HG02642 (cell line): Measurements from ENCODE around the gene SYT6.

Experiments used
- ATAC-seq: cut with Tn5 transposase; IDR thresholded peaks from one replicate; pipeline ENCODE4 v1.9.1; 2021; ENCODE audit warnings: mild to moderate bottlenecking; ENCODE audit not compliant: unreplicated experiment, poor library complexity

SYT6 gene

GRCh38 chr1:114122941-114123618 is 30.6 kb downstream of the SYT6 start:
- ATAC-seq = no peak

- no peak for ATAC-seq
Observed at GRCh38 chr1:114118351-114118990, 35.2 kb downstream of the SYT6 start.

GRCh38 chr1:114117654-114118053 is 36.0 kb downstream of the SYT6 start:
- ATAC-seq = no peak

DNA sequence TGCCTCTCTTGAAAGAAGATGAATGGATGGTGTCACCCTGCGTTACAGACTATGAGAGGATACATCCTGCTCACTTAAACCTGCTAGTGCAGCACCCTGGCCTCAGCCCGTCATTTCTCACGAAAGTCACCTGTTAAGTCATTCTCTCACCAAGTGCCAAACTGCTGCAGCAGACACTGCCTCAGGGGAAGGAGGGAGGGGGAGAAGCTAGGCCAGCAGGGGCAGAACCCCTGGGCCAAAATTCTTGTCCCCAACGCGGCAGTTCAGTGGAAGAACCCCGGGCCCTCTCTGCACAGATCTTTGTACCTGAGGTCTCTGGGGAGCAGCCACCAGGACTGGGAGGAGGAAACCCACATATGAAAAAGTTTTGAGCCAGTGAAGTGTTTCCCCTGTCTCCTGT is 37.6 kb downstream of the SYT6 start:
- ATAC-seq = no peak

- no peak for ATAC-seq
Observed at GRCh38 chr1:114114185-114115094, 39.2 kb downstream of the SYT6 start.

DNA sequence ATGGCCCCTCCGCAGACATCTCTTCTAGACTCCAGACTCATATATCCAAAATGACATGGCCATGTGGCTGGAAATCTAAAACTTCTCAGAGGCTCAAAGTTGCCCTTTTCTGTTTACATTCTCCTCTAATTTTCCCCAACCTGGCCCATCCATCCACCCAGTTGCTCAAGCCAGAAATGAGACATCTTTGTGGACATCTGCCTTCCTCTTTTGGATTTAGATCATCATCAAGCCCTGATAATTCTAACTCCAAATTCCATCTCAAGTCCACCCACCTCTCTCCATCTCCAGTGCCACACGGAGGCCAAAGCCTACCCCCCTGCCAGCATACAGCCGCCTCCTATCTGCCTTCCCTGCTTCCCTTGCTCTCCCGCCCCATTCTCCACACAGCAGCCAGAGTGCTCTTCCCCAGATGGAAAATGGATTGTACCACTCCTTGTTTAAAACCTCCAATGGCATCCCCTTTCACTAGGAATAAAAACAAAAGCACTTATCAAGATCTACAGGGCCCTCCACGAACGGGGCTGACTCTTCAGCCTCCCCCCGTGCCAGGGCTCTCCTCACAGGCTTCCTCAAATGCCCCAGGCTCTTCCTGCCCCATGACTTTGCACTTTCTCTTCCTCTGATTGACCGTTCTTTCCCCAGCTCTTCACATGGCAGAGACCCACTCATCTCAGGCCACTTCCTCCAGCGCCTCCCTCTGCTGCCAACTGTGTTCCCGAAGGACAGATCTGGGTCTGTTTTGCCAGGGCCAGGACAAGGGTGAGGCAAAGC is 40.1 kb downstream of the SYT6 start:
- ATAC-seq = no peak

DNA sequence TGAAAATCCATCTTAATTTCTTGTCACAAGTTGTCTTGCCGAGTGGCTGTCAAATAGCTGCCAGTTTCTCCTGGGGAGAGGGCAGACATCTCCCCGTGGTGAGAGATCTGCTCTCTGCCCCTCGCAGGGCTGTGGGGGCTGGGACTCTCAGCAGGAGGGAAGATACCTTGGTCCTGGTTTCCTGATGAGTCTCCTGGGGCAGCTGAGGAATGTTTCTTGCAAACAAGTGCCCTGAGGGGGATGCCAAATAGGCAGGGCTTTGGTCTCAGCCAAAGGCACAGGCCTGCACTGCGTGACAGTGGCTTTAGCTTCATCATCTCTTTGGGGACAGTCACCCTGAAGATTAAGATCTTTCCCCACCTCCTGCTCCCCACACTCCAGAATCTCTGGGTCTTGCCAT is 40.9 kb downstream of the SYT6 start:
- ATAC-seq = no peak

GRCh38 chr1:114111731-114112641 is 41.7 kb downstream of the SYT6 start:
- no peak for ATAC-seq

DNA sequence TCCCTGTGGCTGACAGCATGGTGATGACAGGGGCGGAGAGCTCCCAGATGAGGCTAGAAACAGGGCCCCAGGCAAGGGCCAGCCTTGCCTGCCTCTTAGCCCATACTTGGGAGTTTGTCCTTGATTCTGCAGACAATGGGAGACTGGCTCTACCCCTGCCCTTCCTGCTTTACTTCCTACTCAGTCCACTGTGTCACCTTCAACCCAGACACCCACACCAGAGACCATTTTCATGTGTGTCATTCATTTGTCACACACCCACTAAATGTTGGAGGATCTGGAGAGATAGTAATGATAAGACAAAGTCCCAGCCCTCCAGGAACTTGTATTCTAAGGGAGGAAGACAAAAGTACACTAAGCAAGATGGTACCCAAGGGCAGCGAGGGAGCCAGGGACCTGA is 43.7 kb downstream of the SYT6 start:
- ATAC-seq = no peak

- peak; percentile 61 for ATAC-seq
Observed at GRCh38 chr1:114108751-114109255, 44.9 kb downstream of the SYT6 start.

GRCh38 chr1:114107474-114108435 is 45.9 kb downstream of the SYT6 start:
- ATAC-seq = no peak

GRCh38 chr1:114105421-114105979 is 48.2 kb downstream of the SYT6 start:
- no peak for ATAC-seq

DNA sequence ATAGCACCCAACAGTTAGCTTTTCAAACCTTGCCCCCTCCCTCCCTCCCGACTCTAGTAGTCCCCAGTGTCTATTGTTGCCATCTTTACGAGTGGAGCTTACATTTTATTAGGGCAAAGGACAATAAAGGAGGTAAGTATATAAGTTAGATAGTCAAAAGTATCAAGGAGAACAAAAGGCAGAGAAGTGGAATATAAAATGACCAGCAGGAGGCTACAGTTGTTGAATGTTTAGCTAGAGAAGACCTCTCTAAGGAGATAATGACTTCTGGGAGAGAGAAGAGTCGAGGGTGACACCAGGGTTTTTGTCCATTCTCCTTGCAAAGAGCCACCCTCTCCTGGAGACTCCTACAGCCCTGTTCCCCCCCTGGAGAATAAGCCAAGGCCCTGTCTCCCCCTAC is 48.7 kb downstream of the SYT6 start:
- ATAC-seq = no peak

GRCh38 chr1:114103992-114104391 is 49.7 kb downstream of the SYT6 start:
- no peak for ATAC-seq

- no peak for ATAC-seq
Observed at GRCh38 chr1:114102136-114102535, 51.5 kb downstream of the SYT6 start.

- ATAC-seq = no peak
Observed at GRCh38 chr1:114100148-114100547, 53.5 kb downstream of the SYT6 start.

DNA sequence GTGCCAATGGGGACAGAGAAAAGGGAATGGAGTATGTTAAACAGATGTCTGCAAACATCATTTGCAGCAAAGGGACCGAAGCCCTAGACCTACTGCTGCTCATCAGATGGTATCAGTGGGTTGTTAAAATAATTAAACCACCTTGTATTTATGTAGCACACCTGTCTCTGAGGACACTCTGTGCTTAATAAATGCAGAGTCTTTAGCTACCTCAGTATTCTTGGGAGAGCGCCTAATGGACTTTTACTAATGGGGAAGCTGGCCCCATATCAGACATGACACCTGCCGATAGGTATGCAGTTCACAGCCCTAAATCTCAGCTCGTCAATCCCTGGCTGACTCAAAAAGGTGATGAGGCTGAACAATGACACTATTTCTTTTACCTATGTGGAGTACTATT is 54.4 kb downstream of the SYT6 start:
- ATAC-seq = no peak

GRCh38 chr1:114097109-114097508 is 56.6 kb downstream of the SYT6 start:
- ATAC-seq = no peak
